Vagina (tissue), 2 donors: ENCODE results near the gene KCP.

ENCODE experiments used
- CTCF ChIP-seq, 3 experiments: fragments of 450-650 bp in 2 of 3; fragments of 200-600 bp in 1 of 3; sonication (generic) in 1 of 3; IDR thresholded peaks; one replicate each; pipeline ENCODE4 v1.5.1; 2017 to 2019; ENCODE audit warnings: antibody characterized with exemption in 3 of 3, mild to moderate bottlenecking in 2 of 3, moderate library complexity in 2 of 3
- POLR2AphosphoS5 ChIP-seq, 2 donors: sonication (generic); formaldehyde crosslinking; IDR thresholded peaks; one replicate each; pipeline ENCODE4 v1.9.0; 2017; ENCODE audit warnings: antibody characterized with exemption in 2 of 2, mild to moderate bottlenecking in 2 of 2, low read depth in 1 of 2; ENCODE audit not compliant: insufficient read depth in 1 of 2

GRCh38 chr7:128900237-128900636 is 10.3 kb downstream of the KCP start:
- no peak for TF ChIP-seq CTCF (IDR thresholded peaks at IDR 0.05)
- no peak for TF ChIP-seq POLR2AphosphoS5 (IDR thresholded peaks at IDR 0.05; ENCODE audit: insufficient read depth in 1 of 2, low read depth in 1 of 2)
